ENCODE data around the gene TBC1D4.
A peak's percentile ranks its signal among the peaks of the same experiment; 100 is the strongest.

TBC1D4 gene

GRCh38 chr13:75371203-75371602 is 110.8 kb downstream of the TBC1D4 start:
- in situ Hi-C loops (cut with MboI; ENCODE audit: low pct_unique_long_range_greater_than_20kb, low sequenced_read_pairs, unreplicated experiment) = loop anchor here (5.0 kb wide), 1 partner anchor 106 kb away; no protein-coding TSS in a partner anchor
- no peak for DNase-seq (ENCODE audit: low spot score)
- no peak for TF ChIP-seq CTCF (IDR thresholded peaks at IDR 0.05; ENCODE audit: extremely low read depth, insufficient read depth, missing control alignments)

- DNase-seq (ENCODE audit: low spot score) = no peak
- TF ChIP-seq CTCF (IDR thresholded peaks at IDR 0.05; ENCODE audit: extremely low read depth, insufficient read depth, missing control alignments) = no peak
- in situ Hi-C loops (cut with MboI; ENCODE audit: low pct_unique_long_range_greater_than_20kb, low sequenced_read_pairs, unreplicated experiment) = loop anchor here (5.0 kb wide), 1 partner anchor 107 kb away; no protein-coding TSS in a partner anchor
Observed at GRCh38 chr13:75370774-75371173, 111.2 kb downstream of the TBC1D4 start.

- in situ Hi-C loops (cut with MboI; ENCODE audit: low pct_unique_long_range_greater_than_20kb, low sequenced_read_pairs, unreplicated experiment) = loop anchor here (5.0 kb wide), 1 partner anchor 107 kb away; no protein-coding TSS in a partner anchor
- DNase-seq (ENCODE audit: low spot score) = no peak
- no peak for TF ChIP-seq CTCF (IDR thresholded peaks at IDR 0.05; ENCODE audit: extremely low read depth, insufficient read depth, missing control alignments)
Observed at GRCh38 chr13:75369981-75370380, 112.0 kb downstream of the TBC1D4 start.

- in situ Hi-C loops (cut with MboI; ENCODE audit: low pct_unique_long_range_greater_than_20kb, low sequenced_read_pairs, unreplicated experiment) = no loop called here
- DNase-seq (ENCODE audit: low spot score) = no peak
- no peak for TF ChIP-seq CTCF (IDR thresholded peaks at IDR 0.05; ENCODE audit: extremely low read depth, insufficient read depth, missing control alignments)
Observed at GRCh38 chr13:75368167-75368566, 113.8 kb downstream of the TBC1D4 start.

GRCh38 chr13:75366380-75367280 is 115.3 kb downstream of the TBC1D4 start:
- DNase-seq (ENCODE audit: low spot score) = no peak
- TF ChIP-seq CTCF (IDR thresholded peaks at IDR 0.05; ENCODE audit: extremely low read depth, insufficient read depth, missing control alignments) = peak; percentile 34
- in situ Hi-C loops (cut with MboI; ENCODE audit: low pct_unique_long_range_greater_than_20kb, low sequenced_read_pairs, unreplicated experiment) = no loop called here

GRCh38 chr13:75365724-75366173 is 116.2 kb downstream of the TBC1D4 start:
- DNase-seq (ENCODE audit: low spot score) = peak; percentile 69
- no peak for TF ChIP-seq CTCF (IDR thresholded peaks at IDR 0.05; ENCODE audit: extremely low read depth, insufficient read depth, missing control alignments)
- in situ Hi-C loops (cut with MboI; ENCODE audit: low pct_unique_long_range_greater_than_20kb, low sequenced_read_pairs, unreplicated experiment) = no loop called here

Measured in GM13977 (cell line).